SU-DHL-6 (cell line): Measurements from ENCODE around the gene SCRN1.

Source experiments
- H2AFZ ChIP-seq: fragments of 200-600 bp; sonication (generic); 2 replicates; pipeline ENCODE4 v1.6.1; 2014; ENCODE audit warnings: low read depth, mild to moderate bottlenecking, moderate library complexity, mixed read lengths, antibody characterized with exemption, low read length; ENCODE audit not compliant: severe bottlenecking
- H3F3A ChIP-seq: fragments of 200-600 bp; shearing (Covaris generic); 2 replicates; pipeline ENCODE4 v1.6.0; 2016; ENCODE audit warnings: antibody characterized with exemption, mild to moderate bottlenecking; ENCODE audit not compliant: insufficient read depth
- H3K27ac ChIP-seq: fragments of 200-600 bp; sonication (generic); 2 replicates; pipeline ENCODE4 v1.5.1; 2016; ENCODE audit warnings: low read depth, mild to moderate bottlenecking, low read length, moderate library complexity, mixed read lengths
- H3K27me3 ChIP-seq: fragments of 200-600 bp; sonication (generic), shearing (Covaris generic); 2 replicates; pipeline ENCODE4 v1.6.0; 2014; ENCODE audit warnings: mild to moderate bottlenecking, low read length
- H3K36me3 ChIP-seq: fragments of 200-600 bp; sonication (generic); 2 replicates; pipeline ENCODE4 v1.6.1; 2014; ENCODE audit warnings: mild to moderate bottlenecking, low read length, mixed read lengths
- H3K4me2 ChIP-seq: fragments of 300-600, 200-600 bp; shearing (Covaris generic), sonication (generic); 2 replicates; pipeline ENCODE4 v1.6.0; 2014; ENCODE audit warnings: low read length, low read depth, mild to moderate bottlenecking; ENCODE audit not compliant: poor library complexity, severe bottlenecking
- H3K4me3 ChIP-seq: fragments of 200-600 bp; sonication (generic); 2 replicates; pipeline ENCODE4 v1.5.1; 2014; ENCODE audit warnings: antibody characterized with exemption, low read length, mild to moderate bottlenecking, mixed read lengths; ENCODE audit not compliant: insufficient read depth, poor library complexity, severe bottlenecking
- H3K79me2 ChIP-seq: fragments of 200-600 bp; sonication (generic); 2 replicates; pipeline ENCODE4 v1.6.1; 2014; ENCODE audit warnings: mild to moderate bottlenecking, low read length, moderate library complexity; ENCODE audit not compliant: insufficient read depth
- H3K9ac ChIP-seq: fragments of 200-600 bp; sonication (generic); 2 replicates; pipeline ENCODE4 v1.7.0; 2014; ENCODE audit warnings: mild to moderate bottlenecking, low read length
- H3K9me2 ChIP-seq: fragments of 200-600 bp; sonication (generic); replicated peaks from 2 replicates; pipeline ENCODE4 v1.6.1; 2014; ENCODE audit warnings: low read length; ENCODE audit not compliant: insufficient read depth
- H3K9me3 ChIP-seq: fragments of 200-600 bp; sonication (generic); 2 replicates; pipeline ENCODE4 v1.6.1; 2014; ENCODE audit warnings: low read length, mixed read lengths; ENCODE audit not compliant: insufficient read depth
- H4K20me1 ChIP-seq: fragments of 200-600 bp; sonication (generic); 2 replicates; pipeline ENCODE4 v1.6.1; 2014; ENCODE audit warnings: low read depth, mild to moderate bottlenecking, antibody characterized with exemption, low read length, moderate library complexity, mixed read lengths
- EZH2phosphoT487 ChIP-seq: fragments of 200-600 bp; sonication (generic), shearing (Covaris generic); conservative IDR thresholded peaks from 2 replicates; pipeline ENCODE4 v1.6.1; 2018; ENCODE audit warnings: mild to moderate bottlenecking, antibody characterized with exemption, low read length, moderate library complexity, mixed read lengths
- TF ChIP-seq, protein P1 (sequence below): fragments of 200-600 bp; sonication (generic); IDR thresholded peaks from one replicate; pipeline ENCODE4 v1.5.1; 2017; ENCODE audit warnings: antibody characterized with exemption, mild to moderate bottlenecking, low read length, moderate library complexity; ENCODE audit not compliant: insufficient read depth, poor library complexity, severe bottlenecking

The SCRN1 gene

DNA sequence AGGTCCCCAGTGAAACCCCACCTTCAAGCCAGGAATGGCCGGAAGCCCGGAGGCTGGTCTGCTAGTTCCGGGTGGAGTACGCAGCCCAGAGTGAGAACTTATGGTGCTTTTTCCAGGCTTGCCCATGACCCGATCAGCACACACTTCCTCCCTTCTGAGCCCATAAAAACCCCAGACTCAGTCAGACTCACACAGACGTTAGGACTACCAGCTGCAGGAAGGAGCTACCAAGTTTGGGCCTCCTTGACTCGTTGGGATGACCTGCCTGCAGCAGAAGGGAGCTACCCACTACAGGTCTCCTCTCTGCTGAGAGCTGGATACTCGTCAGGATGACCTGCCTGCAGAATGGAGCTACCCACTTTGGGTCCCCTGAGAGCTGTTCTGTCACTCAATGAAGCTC, 39.1 kb downstream of the SCRN1 start:
- Histone ChIP-seq H3K27me3 (no peaks in the 10 kb centered on the region), H4K20me1 (no peaks in the 10 kb centered on the region), H3K9ac (no peak overlapping the region), H3K4me2 (no peak overlapping the region), H2AFZ (no peak overlapping the region), H3K79me2 (no peaks in the 10 kb centered on the region), H3K9me3 (peaks cover 20% of the 10 kb centered on the region; the same call in 1 of the 2 replicates), H3K4me3 (no peak overlapping the region), H3K36me3 (no peaks in the 10 kb centered on the region), H3F3A (no peaks in the 10 kb centered on the region), H3K9me2 (no peaks in the 10 kb centered on the region), H3K27ac (no peak overlapping the region)
- no peak for TF ChIP-seq EZH2phosphoT487

- Histone ChIP-seq H3F3A (no peaks in the 10 kb centered on the region), H3K9ac (no peak overlapping the region), H4K20me1 (no peaks in the 10 kb centered on the region), H3K79me2 (no peaks in the 10 kb centered on the region), H3K27ac (no peak overlapping the region), H3K27me3 (no peaks in the 10 kb centered on the region), H3K9me2 (no peaks in the 10 kb centered on the region), H2AFZ (no peak overlapping the region), H3K4me2 (no peak overlapping the region), H3K9me3 (peaks cover 20% of the 10 kb centered on the region; the same call in 1 of the 2 replicates), H3K4me3 (no peak overlapping the region), H3K36me3 (no peaks in the 10 kb centered on the region)
- TF ChIP-seq, protein P1, sequence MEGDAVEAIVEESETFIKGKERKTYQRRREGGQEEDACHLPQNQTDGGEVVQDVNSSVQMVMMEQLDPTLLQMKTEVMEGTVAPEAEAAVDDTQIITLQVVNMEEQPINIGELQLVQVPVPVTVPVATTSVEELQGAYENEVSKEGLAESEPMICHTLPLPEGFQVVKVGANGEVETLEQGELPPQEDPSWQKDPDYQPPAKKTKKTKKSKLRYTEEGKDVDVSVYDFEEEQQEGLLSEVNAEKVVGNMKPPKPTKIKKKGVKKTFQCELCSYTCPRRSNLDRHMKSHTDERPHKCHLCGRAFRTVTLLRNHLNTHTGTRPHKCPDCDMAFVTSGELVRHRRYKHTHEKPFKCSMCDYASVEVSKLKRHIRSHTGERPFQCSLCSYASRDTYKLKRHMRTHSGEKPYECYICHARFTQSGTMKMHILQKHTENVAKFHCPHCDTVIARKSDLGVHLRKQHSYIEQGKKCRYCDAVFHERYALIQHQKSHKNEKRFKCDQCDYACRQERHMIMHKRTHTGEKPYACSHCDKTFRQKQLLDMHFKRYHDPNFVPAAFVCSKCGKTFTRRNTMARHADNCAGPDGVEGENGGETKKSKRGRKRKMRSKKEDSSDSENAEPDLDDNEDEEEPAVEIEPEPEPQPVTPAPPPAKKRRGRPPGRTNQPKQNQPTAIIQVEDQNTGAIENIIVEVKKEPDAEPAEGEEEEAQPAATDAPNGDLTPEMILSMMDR: no peak
- no peak for TF ChIP-seq EZH2phosphoT487
Observed at GRCh38 chr7:29948587-29948986, 41.0 kb downstream of the SCRN1 start.

GRCh38 chr7:29946428-29947186, 43.0 kb downstream of the SCRN1 start:
- Histone ChIP-seq H3K9me2 (no peaks in the 10 kb centered on the region), H3K9me3 (peaks cover 20% of the 10 kb centered on the region; the same call in 1 of the 2 replicates), H3K36me3 (no peaks in the 10 kb centered on the region), H3K27ac (no peak overlapping the region), H4K20me1 (no peaks in the 10 kb centered on the region), H2AFZ (no peak overlapping the region), H3F3A (no peaks in the 10 kb centered on the region), H3K79me2 (no peaks in the 10 kb centered on the region), H3K9ac (no peak overlapping the region), H3K4me3 (no peak overlapping the region), H3K4me2 (no peak overlapping the region), H3K27me3 (no peaks in the 10 kb centered on the region)
- TF ChIP-seq EZH2phosphoT487: no peak
- TF ChIP-seq, protein P1: no peak

DNA sequence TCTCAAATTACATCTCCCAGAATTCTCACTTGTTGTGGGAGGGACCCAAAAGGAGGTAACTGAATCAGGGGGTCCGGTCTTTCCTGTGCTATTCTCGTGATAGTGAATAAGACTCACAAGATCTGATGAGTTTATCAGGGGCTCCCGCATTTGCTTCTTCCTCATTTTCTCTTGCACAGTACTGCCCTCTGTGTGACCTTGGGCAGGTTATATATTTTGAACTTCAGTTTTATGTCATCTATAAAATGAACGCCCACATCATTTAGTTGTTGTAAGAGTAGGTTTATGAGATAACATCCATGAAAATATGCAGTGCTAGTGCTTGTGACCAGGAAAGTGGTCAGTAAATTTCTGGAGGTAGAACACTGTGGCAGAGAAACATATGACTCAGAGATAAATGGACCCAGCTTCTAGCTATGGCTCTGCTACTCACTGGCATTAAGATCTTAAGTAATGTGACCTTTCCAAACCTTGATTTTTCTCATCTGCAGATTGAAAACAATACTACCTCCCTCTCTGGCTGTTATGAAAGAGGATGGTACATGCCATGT, 44.3 kb downstream of the SCRN1 start:
- Histone ChIP-seq H3K4me3 (no peak overlapping the region), H3K79me2 (no peaks in the 10 kb centered on the region), H3K27me3 (no peaks in the 10 kb centered on the region), H3F3A (no peaks in the 10 kb centered on the region), H2AFZ (no peak overlapping the region), H3K9ac (no peak overlapping the region), H4K20me1 (no peaks in the 10 kb centered on the region), H3K36me3 (no peaks in the 10 kb centered on the region), H3K9me2 (no peaks in the 10 kb centered on the region), H3K9me3 (peaks cover 9% of the 10 kb centered on the region; the same call in 1 of the 2 replicates), H3K27ac (no peak overlapping the region), H3K4me2 (no peak overlapping the region)
- TF ChIP-seq, protein P1: no peak
- no peak for TF ChIP-seq EZH2phosphoT487
